GM18861 (cell line): ENCODE results near the gene C17orf114.
"Not testable (repeated sequence)": the region's sequence is repeated elsewhere in the genome, so short reads cannot be mapped to it uniquely, and the experiment has no call there.

Experiments used
- ATAC-seq: cut with Tn5 transposase; IDR thresholded peaks from one replicate; pipeline ENCODE4 v1.9.1; 2021; ENCODE audit not compliant: unreplicated experiment

C17orf114 gene

DNA sequence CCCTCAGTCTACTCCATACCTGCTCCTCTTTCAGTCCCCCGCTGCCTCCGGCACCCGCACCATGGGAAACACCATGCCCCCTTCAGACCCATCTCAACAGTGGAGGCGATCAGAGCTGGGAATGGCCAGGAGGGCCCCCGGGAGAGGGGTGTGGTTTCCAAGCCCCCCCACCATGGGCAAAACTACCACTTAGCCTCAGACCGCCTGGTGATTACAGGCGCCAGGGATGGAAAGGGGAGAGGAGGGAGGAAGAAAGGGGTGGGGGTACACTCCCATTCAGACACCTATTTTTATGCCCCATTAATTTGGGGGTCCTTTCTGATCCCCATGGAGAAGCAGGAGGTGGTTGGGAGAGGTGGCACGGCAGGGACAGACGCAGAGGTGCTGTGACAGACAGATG lies at the start of gene C17orf114:
Gene C17orf114 (minus strand): TSS at position 101 of the 400 bp plus-strand sequence.
- no peak for ATAC-seq

DNA sequence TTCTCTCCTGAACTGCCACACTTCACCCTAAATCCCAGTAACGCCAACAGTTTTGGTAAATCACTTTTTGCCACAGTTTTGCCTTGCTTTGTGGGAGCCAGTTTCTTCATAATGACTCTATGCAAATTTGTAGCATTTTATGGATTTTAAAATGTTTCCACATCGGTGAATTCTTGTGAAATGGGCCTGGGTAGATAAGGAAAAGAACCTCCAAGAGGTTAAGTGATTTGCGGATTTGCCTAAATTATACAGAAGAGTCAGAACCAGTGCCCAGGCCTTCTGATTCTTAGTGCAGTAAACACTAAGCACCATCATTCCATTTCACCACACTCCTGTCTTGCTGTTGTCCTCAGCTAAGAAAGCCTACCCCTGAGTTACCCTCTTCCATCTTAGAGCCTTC lies 49.0 kb upstream of the C17orf114 start:
- no peak for ATAC-seq

DNA sequence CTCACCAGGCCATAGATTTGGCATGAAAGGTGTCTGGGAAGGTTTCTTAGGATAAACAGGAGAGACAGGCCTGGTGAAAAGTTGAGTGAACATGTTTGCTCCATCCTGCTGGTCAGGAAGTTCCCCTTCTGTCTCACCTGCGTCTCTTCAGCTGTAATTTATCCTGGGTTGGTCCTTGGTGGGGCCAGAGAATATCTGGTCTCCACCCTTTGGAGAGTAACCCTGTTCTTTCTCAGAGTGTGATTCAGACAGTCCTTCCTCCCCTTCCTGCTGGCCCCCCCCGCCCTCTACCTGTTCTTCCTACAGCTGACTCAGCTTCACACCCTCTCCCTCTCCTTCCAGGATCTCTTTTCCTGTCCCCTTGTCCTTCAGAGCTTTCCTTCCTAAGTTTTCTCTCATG lies 48.1 kb upstream of the C17orf114 start:
- no peak for ATAC-seq

DNA sequence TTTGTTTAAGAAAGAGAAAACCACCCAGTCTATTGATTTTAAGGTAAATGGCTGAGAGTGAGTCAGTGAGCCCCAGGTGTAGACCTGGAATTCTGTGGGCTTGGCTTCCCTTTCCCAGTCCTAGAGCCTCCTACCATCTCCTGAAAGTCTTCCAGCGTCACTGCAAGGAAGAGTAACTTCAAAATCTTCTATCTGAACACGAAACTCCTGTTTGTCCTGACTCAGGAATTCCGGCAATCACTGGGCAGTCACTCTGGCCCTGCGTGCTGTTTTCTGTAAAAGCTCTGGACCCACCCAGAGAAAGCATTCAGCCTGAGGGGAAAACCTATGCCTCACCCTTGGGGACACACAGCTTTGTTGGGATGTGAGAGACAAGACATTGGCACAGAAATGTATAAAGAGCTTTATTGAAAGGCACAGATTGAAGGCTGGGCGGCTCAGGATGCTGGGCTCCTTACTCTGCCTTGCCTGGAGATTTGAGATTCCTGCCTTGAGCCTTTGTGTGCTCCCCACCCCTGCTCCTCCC lies 46.9 kb upstream of the C17orf114 start:
- ATAC-seq, result no peak

DNA sequence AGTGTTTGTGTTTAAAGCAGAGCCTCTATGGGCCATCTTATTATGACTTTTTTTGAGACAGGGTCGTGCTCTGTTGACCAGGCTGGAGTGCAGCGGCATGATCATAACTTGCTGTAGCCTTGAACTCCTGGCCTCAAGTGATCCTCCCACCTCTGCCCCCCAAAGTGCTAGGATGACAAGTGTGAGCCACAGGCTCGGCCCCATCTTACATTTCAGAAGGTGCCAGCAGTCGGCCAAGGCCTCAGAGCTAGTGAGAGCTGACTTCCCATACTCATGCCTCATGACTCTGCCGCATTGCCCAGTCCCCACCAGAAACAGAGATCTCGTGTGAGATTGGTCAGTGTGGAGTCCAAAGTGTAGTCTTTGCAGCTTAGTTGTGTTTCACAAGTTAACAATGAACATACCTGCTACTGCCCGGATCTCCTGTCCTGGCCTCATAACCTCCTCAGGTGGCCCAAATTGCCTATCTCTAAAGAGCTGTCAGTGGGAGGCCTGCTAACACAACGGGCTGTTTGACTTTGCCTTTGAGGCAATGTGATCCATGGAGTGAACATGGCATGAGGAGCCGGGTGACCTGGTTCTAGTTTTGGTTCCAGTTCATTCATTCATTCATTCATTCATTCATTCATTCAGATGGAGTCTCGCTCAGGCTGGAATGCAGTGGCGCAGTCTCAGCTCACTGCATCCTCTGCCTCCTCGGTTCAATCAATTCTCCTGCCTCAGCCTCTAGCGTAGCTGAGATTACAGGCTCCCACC lies 44.7 kb upstream of the C17orf114 start:
- ATAC-seq, result no peak

DNA sequence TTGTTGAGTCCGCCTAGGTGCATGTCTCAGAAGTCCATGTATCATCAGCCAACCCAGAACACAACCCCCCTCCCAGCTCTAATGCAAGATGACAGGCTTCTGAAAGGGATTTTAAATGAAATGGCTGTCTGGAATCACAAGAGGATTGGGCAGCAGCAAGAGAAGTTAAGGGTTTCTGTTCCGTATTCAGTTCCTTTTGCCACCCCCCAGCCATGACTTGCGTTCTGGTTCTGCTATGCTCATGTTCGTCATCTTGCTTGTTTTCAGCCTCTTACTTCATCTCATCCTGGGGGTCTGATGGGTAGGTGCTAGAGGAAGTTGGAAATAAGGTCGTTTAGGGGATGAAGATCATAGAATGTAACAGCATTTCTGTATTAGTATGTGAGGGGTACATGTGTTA lies 43.0 kb upstream of the C17orf114 start:
- no peak for ATAC-seq

DNA sequence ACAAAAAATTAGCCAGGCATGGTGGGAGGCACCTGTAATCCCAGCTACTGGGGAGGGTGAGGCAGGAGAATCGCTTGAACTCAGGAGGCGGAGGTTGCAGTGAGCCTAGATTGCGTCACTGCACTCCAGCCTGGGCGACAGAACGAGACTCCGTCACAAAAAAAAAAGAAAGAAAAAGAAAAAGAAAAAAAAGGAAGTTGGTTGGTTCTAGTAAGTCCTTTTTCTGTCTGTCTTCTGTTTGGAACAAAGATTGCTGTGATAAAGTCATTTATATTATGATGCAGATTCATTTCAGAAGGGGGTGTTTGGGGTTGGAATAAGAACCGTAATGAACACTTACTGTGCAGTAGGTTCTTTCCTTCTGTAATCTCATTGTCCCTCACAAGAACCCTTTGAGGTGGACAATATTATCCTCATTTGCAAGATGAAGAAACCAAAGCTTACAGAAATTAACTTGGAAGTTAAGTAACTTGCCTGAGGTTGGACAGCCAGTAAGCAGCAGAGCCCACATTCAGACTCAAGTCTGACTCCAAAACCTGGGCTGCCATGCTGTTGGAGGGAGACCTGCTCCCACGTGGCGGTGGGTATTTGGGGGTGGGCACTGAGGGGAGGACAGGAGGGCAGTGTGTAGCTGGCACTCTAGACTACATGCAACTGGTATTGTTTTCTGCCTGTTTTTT lies 41.3 kb upstream of the C17orf114 start:
- no peak for ATAC-seq

DNA sequence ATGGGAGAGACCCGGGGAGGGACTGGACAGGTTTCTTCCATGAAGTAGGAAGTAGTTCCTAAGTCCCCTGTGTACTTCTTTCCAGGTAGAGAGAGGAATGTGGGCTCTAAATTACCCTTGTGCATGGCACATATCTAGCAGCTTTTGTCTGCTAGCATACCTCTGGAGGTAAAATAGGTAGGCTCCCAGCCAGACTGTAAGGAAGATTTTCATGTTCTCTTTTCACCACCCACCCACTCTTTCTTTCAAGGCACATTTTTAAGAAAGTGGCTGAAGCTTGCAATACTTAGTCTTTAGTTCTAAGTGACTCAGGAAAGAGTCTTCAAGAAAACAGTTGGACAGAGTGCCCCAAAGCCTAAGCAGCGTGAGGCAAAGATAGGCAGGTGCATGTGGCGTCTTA lies 40.2 kb upstream of the C17orf114 start:
- no peak for ATAC-seq

DNA sequence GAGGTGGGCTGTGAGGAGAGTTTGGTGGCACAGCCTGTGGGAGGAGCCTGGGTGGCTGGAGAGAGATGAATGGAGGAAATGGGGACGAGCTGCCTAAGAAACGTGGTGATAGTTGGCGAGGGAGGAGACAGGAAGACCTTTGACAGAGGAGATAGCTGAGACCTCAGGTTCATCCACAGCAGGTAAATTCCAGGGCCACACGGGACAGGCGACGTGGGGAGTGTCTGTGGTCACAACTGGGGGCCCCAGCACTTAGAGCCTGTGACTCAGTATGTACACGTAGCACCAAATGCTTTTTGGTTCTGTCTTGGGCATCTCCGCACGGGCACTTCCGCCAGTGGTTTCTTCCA lies 38.7 kb upstream of the C17orf114 start:
- no peak for ATAC-seq

DNA sequence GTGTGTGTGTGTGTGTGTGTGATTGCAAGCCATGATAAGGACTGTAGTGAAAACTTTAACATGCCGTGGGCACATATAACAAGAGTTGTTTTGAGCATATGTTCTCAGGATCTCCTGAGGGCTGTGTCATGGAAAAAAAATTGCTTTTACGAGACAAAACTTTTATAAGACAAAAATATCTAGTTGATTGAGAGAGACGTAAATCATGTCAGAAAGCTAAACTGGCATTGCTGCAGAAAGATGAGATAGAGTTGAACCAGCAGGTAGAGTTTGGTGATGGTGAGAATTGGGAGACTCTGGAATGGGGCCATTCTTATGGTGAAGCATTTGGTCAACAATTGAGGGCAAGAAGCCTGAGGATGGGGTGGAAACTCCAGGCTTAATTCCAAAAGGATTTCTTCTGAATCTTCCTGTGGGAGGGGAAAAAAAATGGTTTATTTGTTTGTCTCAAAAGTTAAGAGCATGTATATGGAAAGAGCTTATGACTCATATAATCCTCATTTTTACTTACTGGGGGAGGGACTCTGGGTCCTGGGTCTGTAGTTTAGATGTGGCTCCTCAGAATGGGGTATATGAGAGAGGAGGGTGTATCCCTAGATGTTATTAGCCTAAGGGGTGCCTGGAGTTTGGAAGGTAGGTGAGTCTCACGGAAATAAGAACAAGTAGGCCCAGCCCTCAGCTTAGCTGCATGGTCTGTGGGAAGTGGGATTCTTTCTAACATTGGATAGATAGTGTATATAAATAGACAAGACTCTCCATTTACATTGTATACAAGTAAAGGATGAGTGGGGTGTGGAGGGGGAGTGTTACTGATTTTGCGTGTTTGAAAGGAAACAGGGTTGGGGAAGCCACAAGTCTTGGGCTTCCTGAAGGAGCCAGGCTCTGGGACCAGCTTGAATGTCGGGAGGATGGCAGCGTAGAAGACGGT lies 38.1 kb upstream of the C17orf114 start:
- ATAC-seq, result no peak

DNA sequence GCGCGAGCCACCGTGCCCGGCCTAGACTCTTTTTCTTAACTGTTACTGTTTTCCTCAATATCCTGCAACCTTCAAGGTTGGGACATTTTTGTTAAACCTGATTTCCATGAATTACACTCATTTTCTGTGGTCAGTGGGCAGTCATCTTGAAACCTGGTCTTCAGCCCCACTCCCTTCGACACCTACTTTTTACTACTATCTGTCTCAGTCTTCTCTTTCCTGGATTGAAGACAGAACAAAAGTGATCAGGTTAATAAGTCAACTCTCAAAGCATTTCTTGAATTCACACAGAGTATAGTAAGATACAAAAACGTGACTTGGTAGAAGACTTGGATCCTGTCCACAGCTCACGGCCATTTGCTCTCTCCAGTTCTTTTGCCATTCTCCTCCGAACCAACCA lies 37.1 kb upstream of the C17orf114 start:
- no peak for ATAC-seq

DNA sequence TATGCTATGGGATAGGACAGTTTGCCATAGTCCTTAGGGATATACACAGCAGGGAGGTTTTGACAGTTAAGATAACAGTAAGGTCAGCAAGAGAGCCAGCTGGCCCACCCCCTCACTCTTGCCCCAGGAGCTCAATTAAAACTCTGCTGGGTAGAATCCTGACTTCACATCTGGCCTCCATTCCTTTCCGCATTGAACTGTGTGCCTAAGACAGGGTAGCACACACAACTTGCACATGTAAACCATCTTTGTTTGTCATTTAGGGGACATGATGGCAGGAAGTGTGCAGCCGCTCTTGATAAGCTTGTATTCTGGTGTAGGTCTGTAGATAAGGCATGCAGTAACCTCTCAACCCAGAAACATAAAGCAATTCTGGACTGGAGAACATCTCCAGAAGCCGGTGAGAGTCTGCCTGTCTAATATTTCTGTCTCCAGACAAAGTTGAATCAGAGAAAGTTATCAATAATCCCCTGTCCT lies 36.2 kb upstream of the C17orf114 start:
- ATAC-seq, result no peak

DNA sequence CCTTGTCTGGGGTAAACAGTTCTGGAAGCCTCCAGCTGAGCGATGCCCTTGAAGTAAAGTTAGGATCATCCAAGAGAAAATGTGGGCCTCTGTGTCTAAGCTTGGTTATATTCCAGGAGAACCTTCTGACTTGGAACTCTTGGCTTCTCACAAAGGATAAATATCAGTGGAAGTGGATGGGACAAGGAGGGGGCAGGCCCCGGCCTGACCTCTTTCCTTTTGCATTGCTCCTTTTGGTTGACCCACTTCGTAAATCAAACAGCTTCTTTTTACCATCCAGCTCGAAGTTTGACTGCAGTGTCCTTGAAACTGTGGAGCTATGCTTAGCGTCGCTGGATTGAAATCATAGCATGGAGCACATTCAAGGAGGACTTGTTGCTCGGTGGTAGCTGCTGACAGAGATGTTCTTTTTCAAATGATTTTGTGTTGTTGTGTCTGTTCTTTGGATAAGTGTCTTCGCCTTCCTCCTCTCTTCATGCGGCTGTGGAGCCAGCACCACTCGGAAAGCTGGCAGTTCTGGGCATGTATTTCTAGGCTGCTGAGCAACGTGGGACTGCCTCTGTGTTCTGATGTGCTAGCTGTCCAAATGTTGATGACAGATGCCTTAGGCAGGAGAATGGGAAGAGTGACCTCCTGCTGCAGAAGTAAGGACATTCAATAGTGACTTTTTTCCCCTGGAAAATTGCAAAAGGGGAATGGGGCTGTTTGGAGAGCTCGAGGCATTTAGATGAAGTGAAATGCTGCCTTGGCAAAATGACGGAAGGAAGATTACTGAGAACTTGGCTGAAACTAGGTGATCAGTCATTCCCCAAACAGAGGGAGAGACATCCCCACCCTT lies 35.6 kb upstream of the C17orf114 start:
- ATAC-seq, result no peak

DNA sequence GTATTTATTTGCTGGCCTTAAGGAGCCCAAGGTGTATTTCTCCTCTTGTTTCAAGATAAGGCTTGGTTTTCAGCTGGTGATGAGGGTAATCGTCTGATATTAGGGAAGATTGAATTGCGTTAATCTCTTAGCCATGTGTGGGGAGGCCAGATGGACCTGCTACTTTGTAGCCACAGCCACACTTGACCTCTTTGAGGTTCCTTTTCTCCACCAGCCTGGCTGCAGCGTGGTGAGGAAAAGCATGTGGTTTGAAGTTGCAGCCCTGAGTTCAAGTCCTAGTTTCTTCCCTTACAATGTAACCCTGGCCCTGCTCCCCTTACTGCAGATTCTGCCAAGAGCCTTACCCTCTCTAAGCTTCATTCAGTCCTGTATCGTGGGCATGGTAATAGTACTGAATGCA lies 34.1 kb upstream of the C17orf114 start:
- ATAC-seq, result no peak

DNA sequence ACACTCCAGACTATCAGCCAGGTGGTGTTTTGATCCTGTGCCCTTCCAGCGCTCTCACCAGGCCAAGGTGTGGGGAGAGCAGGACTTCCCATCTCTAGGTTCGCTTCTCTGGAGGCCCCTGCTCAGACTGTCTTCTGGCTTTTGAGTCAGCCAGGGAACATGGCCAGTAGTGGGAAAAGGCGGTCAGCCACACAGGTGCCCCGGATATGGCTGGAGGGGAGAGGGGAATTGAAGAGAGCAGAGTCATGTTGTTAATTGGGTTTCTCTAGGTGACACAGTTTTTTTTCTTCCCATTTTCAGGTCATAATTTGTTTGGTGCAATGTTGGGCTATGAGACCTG lies 32.5 kb upstream of the C17orf114 start:
- no peak for ATAC-seq

DNA sequence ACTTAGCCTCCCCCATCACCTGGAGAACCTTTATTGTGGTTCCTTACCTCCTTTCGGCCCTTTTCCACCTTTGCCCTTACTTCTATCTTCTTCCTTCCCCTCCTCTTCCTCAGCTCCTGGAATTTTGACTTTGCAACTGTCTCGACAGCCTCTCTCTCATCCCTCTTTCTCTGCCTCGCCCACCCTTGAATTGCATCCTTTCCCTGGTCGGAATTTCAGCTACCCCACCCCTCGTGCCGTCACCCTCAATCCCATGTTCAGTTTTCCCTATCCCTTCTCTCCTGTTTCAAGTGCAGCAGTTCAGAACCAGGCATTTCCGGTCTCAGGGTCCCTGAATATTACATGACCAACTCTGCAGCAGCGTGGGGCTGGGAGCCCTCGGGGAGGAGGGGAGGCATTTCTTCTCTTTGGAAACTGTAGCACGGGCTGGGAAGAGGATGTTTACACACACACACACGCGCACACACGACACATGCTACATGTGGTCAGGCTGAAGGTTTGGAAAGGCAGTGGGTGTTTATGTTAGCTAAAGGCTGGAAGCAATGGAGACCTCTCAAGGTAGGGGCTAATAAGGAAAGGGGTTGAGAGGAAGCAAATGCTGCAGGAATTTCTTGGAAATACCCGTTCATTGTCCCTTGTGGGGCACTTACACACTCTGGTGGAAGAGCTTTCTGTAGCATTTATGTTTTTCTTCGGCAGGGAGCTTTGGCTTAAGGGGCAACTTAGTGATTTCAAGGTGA lies 32.0 kb upstream of the C17orf114 start:
- no peak for ATAC-seq

DNA sequence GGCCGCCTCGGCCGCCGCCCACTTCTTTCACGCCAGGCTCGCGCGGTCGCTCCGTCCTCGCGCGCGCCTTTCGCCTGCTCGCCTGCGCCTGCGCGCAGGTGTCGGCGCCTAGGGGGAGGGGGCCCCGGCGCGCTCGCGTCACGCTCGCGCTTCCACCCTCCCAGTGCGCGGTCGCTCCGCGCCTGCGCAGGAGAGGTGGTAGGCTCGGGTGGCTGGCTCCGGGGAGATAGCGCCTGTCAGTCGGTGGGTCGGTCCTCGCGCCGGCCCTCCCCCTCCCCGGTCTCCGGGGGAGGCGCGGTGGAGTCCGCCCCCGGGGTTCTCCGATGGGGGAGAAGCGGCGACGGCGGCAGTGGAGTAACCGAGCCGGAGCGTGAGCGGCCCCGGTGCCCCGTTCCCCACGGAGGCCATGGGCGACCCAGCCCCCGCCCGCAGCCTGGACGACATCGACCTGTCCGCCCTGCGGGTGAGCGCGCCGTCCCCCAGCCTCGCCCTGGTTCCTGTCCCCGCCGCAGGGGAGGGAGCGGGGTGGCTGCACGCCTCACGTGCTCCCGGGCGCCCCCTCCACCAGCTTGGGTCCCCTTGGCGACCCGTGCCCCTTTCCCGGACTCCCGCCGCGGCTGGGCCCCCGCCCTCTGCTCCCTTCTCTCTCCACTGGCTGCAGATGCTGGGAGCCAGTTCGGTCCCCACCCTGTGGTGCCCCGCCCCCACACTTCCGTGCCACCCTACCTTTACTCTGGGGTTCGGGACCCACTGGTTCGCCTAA lies 31.2 kb upstream of the C17orf114 start, which contains the start of gene MINK1:
Gene MINK1 (plus strand): TSS at position 163 of the 763 bp plus-strand sequence. CDS start 244 bp downstream, at position 407.
- peak; percentile 87 for ATAC-seq

DNA sequence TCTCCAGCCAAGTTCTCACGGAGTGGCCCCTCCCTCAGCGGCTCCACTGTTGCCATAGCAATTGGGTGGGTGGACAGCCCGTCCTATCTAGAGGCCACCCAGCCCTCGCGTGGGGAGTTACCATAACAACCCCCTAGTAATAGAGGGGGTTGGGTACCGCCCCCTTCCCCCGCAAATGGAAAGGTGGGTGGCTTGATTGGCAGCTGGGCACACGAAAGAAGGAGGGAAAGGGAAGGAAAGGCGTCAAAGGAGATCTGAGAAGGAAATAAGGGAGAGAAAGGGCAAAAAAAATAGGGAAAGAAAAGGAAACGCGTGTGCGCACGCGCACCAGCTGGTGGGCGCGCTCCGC lies 30.7 kb upstream of the C17orf114 start:
- ATAC-seq, result not testable (repeated sequence)

DNA sequence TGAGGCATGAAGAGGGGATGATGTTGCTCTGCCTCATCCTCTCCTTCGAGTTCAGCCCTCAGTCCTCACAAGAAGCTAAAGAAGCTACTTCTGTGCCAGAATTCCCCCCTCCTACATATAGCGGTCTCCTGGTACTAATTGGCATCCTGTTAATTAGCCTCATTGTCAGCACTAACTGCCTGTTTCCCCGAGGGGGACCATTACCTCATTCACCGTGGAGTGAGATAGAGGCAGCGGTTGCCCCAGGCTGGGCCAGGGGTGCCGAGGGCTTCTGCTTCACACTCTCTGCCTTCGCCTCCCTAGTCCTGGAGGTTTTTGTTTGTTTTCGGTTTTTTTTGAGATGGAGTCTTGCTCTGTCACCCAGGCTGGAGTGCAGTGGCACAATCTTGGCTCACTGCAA lies 25.3 kb upstream of the C17orf114 start:
- no peak for ATAC-seq
